Stomach smooth muscle (tissue), 2 donors: ENCODE measurements around the gene CENPW.
A peak's percentile ranks its signal among the peaks of the same experiment; 100 is the strongest.

Experiments
- H3K27ac ChIP-seq: one replicate; pipeline ENCODE4 v1.7.0; 2013; ENCODE audit warnings: mild to moderate bottlenecking, low read length, inconsistent platforms
- H3K27me3 ChIP-seq, 2 donors: one replicate each; pipeline ENCODE4 v1.7.0; 2013; ENCODE audit warnings: low read length in 2 of 2; ENCODE audit not compliant: insufficient read depth in 2 of 2, control insufficient read depth in 1 of 2
- H3K36me3 ChIP-seq, 2 donors: one replicate each; pipeline ENCODE4 v1.7.0; 2013; ENCODE audit warnings: low read length in 2 of 2; ENCODE audit not compliant: control insufficient read depth in 2 of 2, insufficient read depth in 2 of 2
- H3K4me1 ChIP-seq: one replicate; pipeline ENCODE4 v1.7.0; 2013; ENCODE audit warnings: low read length; ENCODE audit not compliant: control insufficient read depth, insufficient read depth
- H3K4me3 ChIP-seq, 2 donors: one replicate each; pipeline ENCODE4 v1.7.0; 2013; ENCODE audit warnings: low read length in 2 of 2
- H3K9ac ChIP-seq, 2 donors: one replicate each; pipeline ENCODE4 v1.7.0; 2013; ENCODE audit warnings: low read length in 2 of 2, mild to moderate bottlenecking in 1 of 2
- H3K9me3 ChIP-seq, 2 donors: one replicate each; pipeline ENCODE4 v1.7.0; 2013; ENCODE audit warnings: low read length in 2 of 2; ENCODE audit not compliant: control insufficient read depth in 2 of 2
- donor health status: healthy.
- donor health status: Pancreatic carcinoma.

Gene CENPW

DNA sequence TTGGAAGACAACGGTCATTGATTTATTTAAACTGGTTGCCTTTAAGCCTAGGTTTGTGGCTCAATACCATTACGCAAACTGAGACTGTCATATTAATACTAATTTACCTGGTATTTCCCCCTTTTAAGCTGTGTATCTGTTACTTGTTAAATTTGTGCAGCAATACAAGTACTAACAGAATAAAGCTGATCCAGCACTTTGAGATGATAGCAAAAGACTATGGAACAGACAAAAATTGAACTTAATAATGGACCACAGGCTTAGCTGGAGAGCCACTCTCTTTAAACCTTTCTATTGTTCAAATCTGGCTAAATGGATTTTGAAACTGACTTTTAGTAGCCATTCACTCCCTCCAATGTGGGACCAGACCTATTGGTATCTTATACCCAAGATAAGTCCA, 6.2 kb upstream of the CENPW start:
- Histone ChIP-seq H3K9me3 (no peaks in the 10 kb centered on the region), H3K27me3 (no peaks in the 10 kb centered on the region), H3K27ac (no peak overlapping the region), H3K4me3 (no peak overlapping the region), H3K36me3 (no peaks in the 10 kb centered on the region), H3K4me1 (no peaks in the 10 kb centered on the region), H3K9ac (no peak overlapping the region)

DNA sequence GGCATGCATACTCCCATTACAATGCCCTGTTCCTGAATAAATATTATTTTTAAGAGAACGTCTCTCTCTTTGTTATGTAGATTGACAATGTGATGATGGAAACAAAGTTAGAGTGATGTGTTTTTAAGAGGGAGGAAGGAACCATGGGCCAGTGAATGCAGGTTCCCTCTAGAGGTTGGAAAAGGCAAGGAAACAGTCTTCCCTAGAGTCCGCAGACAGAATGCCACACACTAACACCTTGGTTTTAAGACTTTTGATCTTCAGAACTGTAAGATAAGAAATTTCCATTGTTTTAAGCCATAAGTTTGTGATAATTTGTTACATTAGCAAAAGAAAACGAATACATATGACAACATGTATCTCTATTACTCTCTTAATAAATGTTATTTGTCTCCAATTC, 4.7 kb upstream of the CENPW start:
- no peaks in the 10 kb centered on the region for H3K36me3 ChIP-seq
- no peak overlapping the region for H3K4me3 ChIP-seq
- H3K27ac ChIP-seq, result no peak overlapping the region
- H3K9ac ChIP-seq, result no peak overlapping the region
- H3K9me3 ChIP-seq, result no peaks in the 10 kb centered on the region
- no peaks in the 10 kb centered on the region for H3K27me3 ChIP-seq
- H3K4me1 ChIP-seq, result no peaks in the 10 kb centered on the region

DNA sequence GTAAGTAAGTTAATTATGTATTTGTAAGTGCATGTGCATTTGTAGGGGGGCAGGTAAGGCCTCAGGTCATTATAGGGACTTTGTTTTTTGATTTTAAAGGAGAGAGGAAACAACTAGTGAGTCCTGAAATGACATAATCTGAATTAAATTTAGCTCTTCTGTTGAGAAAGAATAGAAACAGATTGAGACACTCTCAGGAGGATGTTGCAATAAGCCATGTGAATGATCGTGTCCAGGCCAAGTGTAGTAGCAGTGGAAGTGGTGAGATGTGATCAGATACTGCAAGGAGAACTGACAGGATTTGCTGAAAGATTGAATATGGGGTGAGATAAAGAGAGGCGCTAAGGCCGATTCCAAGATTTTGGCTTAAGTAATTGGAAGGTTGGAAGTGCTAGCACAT, 2.6 kb upstream of the CENPW start:
- Histone ChIP-seq H3K9me3 (no peaks in the 10 kb centered on the region), H3K4me1 (peaks cover 14% of the 10 kb centered on the region), H3K27ac (no peak overlapping the region), H3K36me3 (no peaks in the 10 kb centered on the region), H3K4me3 (no peak overlapping the region), H3K27me3 (no peaks in the 10 kb centered on the region), H3K9ac (no peak overlapping the region)

DNA sequence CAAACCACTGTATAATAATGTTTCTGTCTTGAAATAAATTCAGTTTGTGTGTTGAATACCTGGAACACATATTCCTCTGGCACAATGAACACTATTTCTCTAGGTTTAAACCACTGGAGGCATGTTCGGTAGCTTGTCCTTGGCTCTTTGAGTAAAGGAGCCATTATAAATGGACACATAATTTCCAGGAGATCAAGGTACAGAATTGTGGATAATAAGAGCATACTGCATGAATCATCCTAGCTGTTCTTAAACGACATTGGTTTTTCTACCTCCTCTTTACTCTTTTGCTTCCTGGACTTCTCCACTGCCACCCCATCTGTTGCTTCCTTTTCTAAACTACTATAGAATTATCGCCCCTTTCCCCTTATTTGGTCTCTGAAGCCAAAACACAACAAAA, 1.2 kb downstream of the CENPW start:
- H3K4me3 ChIP-seq, result peak overlapping the region; percentile 87 to 96
- H3K9me3 ChIP-seq, result no peaks in the 10 kb centered on the region
- no peaks in the 10 kb centered on the region for H3K36me3 ChIP-seq
- H3K9ac ChIP-seq, result no peak overlapping the region
- peaks cover 14% of the 10 kb centered on the region for H3K4me1 ChIP-seq
- H3K27me3 ChIP-seq, result no peaks in the 10 kb centered on the region
- H3K27ac ChIP-seq, result no peak overlapping the region

DNA sequence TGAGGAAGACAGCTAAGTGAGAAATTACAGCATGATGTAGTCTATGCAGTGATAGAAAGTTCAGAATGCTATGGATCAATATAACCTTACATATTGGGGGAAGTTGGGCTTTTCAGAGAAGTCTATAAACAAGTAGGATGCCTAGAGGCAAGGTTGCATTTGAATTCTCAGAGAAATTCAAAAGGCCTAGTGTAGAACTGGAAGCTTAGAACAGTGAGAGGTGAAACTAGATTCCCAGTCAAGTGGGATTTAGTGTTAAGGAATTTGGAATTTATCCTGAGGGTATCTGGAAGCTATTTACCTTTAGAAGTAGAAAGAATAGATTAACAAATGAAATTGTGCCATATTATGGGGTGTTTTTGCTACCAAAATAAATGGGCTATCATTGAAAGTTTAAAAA, 4.3 kb downstream of the CENPW start:
- no peak overlapping the region for H3K9ac ChIP-seq
- no peaks in the 10 kb centered on the region for H3K9me3 ChIP-seq
- H3K27me3 ChIP-seq, result no peaks in the 10 kb centered on the region
- H3K4me3 ChIP-seq, result no peak overlapping the region
- no peaks in the 10 kb centered on the region for H3K36me3 ChIP-seq
- no peak overlapping the region for H3K27ac ChIP-seq
- peaks cover 14% of the 10 kb centered on the region for H3K4me1 ChIP-seq

DNA sequence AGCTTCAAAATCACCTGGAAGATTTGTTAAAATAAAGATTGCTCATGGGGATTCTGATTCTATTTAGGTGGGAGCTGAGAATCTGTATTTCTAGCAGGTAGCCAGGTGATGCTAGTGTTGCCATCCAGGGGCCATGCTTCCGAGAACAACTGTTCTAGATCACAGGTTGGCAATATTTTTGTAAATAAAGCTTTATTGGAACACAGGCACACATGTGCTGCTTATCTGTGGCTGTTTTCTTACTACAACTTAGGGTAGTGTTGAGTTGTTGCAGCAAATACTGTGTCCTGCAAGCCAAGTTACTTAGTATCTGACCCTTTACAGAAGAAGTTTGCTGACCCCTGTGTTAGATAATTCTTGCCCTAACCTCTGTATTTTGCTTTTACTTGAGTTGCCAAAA, 12.0 kb downstream of the CENPW start:
- H3K36me3 ChIP-seq, result no peaks in the 10 kb centered on the region
- no peak overlapping the region for H3K4me3 ChIP-seq
- peaks cover 0 to 1% of the 10 kb centered on the region in 2 donors for H3K9me3 ChIP-seq
- H3K27me3 ChIP-seq, result no peaks in the 10 kb centered on the region
- no peaks in the 10 kb centered on the region for H3K4me1 ChIP-seq
- H3K9ac ChIP-seq, result no peak overlapping the region
- no peak overlapping the region for H3K27ac ChIP-seq

DNA sequence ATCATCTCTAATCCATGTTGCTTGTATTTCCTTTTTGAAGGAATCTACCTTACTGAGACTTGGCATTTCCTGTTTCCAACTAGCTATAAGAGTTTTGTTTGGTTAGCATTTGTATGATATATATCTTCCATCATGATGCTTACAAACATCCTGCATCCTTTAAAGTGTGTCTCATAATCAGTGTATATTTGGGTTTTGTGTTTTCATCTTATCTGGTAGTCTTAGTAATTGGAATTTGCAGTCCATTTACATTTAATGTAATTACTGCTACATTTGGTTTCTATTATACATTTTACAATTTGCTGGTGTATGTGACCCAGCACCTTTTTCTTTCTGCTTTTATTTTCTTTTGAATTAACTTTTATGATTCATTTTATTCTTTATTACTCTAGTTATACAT, 12.6 kb downstream of the CENPW start:
- Histone ChIP-seq H3K27me3 (no peaks in the 10 kb centered on the region), H3K9ac (no peak overlapping the region), H3K4me3 (no peak overlapping the region), H3K27ac (no peak overlapping the region), H3K4me1 (no peaks in the 10 kb centered on the region), H3K9me3 (peaks cover 0 to 6% of the 10 kb centered on the region in 2 donors), H3K36me3 (no peaks in the 10 kb centered on the region)

DNA sequence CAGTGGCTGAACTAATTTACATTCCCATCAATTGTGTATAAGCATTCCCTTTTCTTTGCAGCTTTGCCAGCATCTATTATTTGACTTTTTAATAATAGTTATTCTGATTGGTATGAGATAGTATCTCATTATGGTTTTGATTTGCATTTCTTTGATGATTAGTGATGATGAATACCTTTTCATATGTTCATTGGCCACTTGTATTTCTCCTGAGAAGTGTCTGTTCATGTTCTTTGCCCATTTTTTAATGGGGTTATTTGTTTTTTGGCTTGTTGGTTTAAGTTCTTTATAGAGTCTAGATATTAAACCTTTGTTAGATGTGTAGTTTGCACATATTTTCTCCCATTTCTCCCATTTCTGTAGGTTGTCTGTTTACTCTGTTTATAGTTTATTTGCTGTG, 16.6 kb downstream of the CENPW start:
- H3K9ac ChIP-seq, result no peak overlapping the region
- H3K9me3 ChIP-seq, result peaks cover 3 to 6% of the 10 kb centered on the region in 2 donors

DNA sequence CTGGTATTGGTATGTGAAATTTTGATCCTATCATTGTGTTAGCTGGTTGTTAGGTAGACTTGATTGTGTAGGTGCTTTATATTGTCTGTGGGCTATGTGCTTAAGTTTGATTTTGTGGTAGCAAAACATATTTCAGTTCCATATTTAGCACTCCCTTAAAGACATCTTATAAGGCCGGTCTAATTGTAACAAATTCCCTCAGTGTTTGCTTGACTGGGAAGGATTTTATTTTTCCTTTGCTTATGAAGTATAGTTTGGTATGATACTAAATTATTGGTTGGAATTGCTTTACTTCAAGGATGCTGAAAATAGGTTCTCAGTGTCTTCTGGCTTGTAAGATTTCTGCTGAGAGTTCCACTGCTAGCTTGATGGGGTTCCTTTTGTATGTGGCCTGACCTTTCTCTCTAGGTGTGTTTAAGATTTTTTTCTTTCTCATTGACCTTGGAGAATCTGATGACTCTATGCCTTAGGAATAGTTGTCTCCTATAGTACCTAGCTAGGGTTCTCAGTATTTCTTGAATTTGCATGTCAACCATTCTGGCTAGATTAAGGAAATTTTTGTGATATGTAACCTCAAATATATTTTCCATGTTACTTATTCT, 20.1 kb downstream of the CENPW start:
- Histone ChIP-seq H3K9ac (no peak overlapping the region), H3K4me1 (no peaks in the 10 kb centered on the region), H3K4me3 (no peak overlapping the region), H3K36me3 (no peaks in the 10 kb centered on the region), H3K9me3 (peaks cover 3 to 6% of the 10 kb centered on the region in 2 donors), H3K27me3 (no peaks in the 10 kb centered on the region), H3K27ac (no peak overlapping the region)

More for the DNA sequence above, 16.6 kb downstream of the CENPW start:
- H3K27ac ChIP-seq, result no peak overlapping the region
- no peaks in the 10 kb centered on the region for H3K4me1 ChIP-seq
- no peaks in the 10 kb centered on the region for H3K27me3 ChIP-seq
- no peak overlapping the region for H3K4me3 ChIP-seq
- H3K36me3 ChIP-seq, result no peaks in the 10 kb centered on the region

DNA sequence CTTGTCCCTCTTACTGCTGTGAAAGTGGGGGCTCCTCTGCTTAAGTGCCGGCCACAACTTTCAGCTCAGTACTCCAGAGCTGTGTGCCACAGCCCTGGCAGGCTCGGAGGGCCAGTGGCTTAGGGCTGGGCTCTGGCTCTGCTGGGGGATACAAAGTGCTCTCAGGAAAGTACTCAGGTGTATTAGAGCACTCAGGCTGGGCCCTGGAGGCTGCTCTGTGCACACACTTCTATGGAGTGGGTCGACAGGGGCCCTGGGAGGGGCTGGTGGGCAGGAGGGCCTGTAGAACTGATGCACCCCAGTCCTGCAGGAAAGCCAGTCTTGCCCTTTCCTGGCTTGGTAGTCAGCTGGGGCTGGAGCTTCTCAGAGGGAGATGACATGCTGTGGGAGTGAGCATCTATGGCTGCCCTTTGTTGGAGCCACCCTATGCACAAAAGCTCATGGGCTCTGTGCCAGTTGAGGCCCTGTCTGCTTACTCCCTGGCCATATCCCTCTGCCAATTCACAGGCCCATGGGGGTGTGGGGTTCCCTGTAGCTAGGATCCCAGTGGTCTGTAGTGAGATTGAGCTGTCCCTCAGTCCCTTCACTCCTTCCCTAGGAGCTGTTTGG, 22.0 kb downstream of the CENPW start:
- Histone ChIP-seq H3K9ac (no peak overlapping the region), H3K4me3 (no peak overlapping the region), H3K27ac (no peak overlapping the region), H3K4me1 (no peaks in the 10 kb centered on the region), H3K9me3 (peaks cover 3 to 5% of the 10 kb centered on the region in 2 donors), H3K36me3 (no peaks in the 10 kb centered on the region), H3K27me3 (no peaks in the 10 kb centered on the region)

DNA sequence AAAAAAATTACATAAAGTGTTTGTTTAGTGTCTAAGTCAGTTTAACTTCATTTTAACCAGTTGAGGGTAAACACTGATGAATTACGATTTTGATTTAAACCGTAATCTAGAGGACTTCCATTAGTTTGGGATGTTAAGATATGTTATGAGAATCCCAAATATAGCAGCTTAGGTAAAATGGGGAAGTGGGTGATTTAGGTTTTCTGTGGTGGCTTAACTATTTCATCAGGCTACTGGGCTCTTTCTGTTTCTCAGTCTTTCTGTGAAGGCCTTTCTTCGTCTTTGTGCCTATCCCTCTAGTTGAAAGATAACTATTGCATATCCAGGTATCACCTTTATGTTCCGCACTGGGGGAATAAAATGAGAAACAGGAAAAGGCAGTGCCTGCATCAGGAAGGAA, 27.9 kb downstream of the CENPW start:
- Histone ChIP-seq H3K4me3 (no peak overlapping the region), H3K4me1 (no peaks in the 10 kb centered on the region), H3K9me3 (no peaks in the 10 kb centered on the region), H3K9ac (no peak overlapping the region), H3K27me3 (no peaks in the 10 kb centered on the region), H3K36me3 (no peaks in the 10 kb centered on the region), H3K27ac (no peak overlapping the region)
